HEK293 (cell line): ENCODE results near the gene PRPF31.

Experiments used
- CTCF ChIA-PET: fragments of 350-600 bp; formaldehyde crosslinking; extraction: SDS; loops from one replicate; lab custom pipeline; 2021; ENCODE audit warnings: antibody characterized with exemption; lab: Yijun Ruan, JAX
- POLR2A ChIA-PET: fragments of 300-600 bp; formaldehyde crosslinking; extraction: SDS; loops from one replicate; lab custom pipeline; 2020; ENCODE audit warnings: antibody characterized with exemption, inconsistent platforms; lab: Yijun Ruan, JAX
- H3K27ac ChIP-seq: fragments of 200-500 bp; sonication (Bioruptor generic); 2 replicates; pipeline ENCODE4 v1.5.1; 2014; ENCODE audit warnings: low read depth, low read length, control low read depth, inconsistent platforms; ENCODE audit errors: extremely low read depth
- H3K36me3 ChIP-seq, 2 experiments: fragments of 200-500 bp in 1 of 2; sonication (Bioruptor generic) in 1 of 2; 1 replicate in 1 of 2; 2 replicates in 1 of 2; pipeline ENCODE4 v1.5.1; 2014 to 2017; ENCODE audit warnings: inconsistent platforms in 2 of 2, low read length in 2 of 2; ENCODE audit not compliant: control insufficient read depth in 2 of 2, insufficient read depth in 1 of 2
- H3K4me1 ChIP-seq: fragments of 200-500 bp; sonication (Bioruptor generic); 2 replicates; pipeline ENCODE4 v1.5.1; 2014; ENCODE audit warnings: mild to moderate bottlenecking, low read length, inconsistent platforms; ENCODE audit not compliant: control insufficient read depth, insufficient read depth
- H3K4me3 ChIP-seq: 2 replicates; pipeline ENCODE4 v1.5.1; 2011; ENCODE audit warnings: low read depth, mild to moderate bottlenecking, control low read depth, low read length, moderate library complexity
- H3K9me3 ChIP-seq: fragments of 200-500 bp; sonication (Bioruptor generic); 2 replicates; pipeline ENCODE4 v1.5.1; 2014; ENCODE audit warnings: low read depth, low read length, inconsistent platforms; ENCODE audit not compliant: control insufficient read depth, insufficient read depth
- ATF2 ChIP-seq: fragments of 450-650 bp; formaldehyde crosslinking; IDR thresholded peaks from 2 replicates; pipeline ENCODE4 v1.5.1; 2016; ENCODE audit warnings: missing biosample characterization, missing genetic modification characterization, low read depth
- BCL11B ChIP-seq: fragments of 450-650 bp; formaldehyde crosslinking; IDR thresholded peaks from 2 replicates; pipeline ENCODE4 v1.5.1; 2016; ENCODE audit warnings: low read depth, missing biosample characterization, missing genetic modification characterization
- EGR2 ChIP-seq: fragments of 450-650 bp; formaldehyde crosslinking; IDR thresholded peaks from 2 replicates; pipeline ENCODE4 v1.5.1; 2016; ENCODE audit warnings: low read depth, missing biosample characterization, missing genetic modification characterization
- HOXA7 ChIP-seq: sonication (generic); formaldehyde crosslinking; IDR thresholded peaks from 2 replicates; pipeline ENCODE4 v1.8.1; 2022; ENCODE audit warnings: missing genetic modification reagents, borderline replicate concordance
- HOXD13 ChIP-seq: sonication (generic); formaldehyde crosslinking; IDR thresholded peaks from 2 replicates; pipeline ENCODE4 v1.8.0; 2022; ENCODE audit warnings: missing genetic modification reagents, borderline replicate concordance
- KLF10 ChIP-seq: fragments of 450-650 bp; IDR thresholded peaks from 2 replicates; pipeline ENCODE4 v1.5.1; 2018; ENCODE audit warnings: missing biosample characterization, mild to moderate bottlenecking, missing genetic modification characterization
- KLF7 ChIP-seq: fragments of 450-650 bp; formaldehyde crosslinking; IDR thresholded peaks from 2 replicates; pipeline ENCODE4 v1.5.1; 2016; ENCODE audit warnings: missing biosample characterization, missing genetic modification characterization, borderline replicate concordance
- MYNN ChIP-seq: fragments of 450-650 bp; formaldehyde crosslinking; IDR thresholded peaks from 2 replicates; pipeline ENCODE4 v1.5.1; 2016; ENCODE audit warnings: missing biosample characterization, missing genetic modification characterization, borderline replicate concordance
- TCF7L2 ChIP-seq: IDR thresholded peaks from 2 replicates; pipeline ENCODE4 v1.6.1; 2011; ENCODE audit warnings: low read depth, mild to moderate bottlenecking, inconsistent platforms, low read length, moderate library complexity, borderline replicate concordance
- ZBTB17 ChIP-seq: fragments of 450-650 bp; formaldehyde crosslinking; IDR thresholded peaks from 2 replicates; pipeline ENCODE4 v1.5.1; 2016; ENCODE audit warnings: missing biosample characterization, missing genetic modification characterization
- ZBTB20 ChIP-seq: fragments of 450-650 bp; formaldehyde crosslinking; IDR thresholded peaks from 2 replicates; pipeline ENCODE4 v1.5.1; 2016; ENCODE audit warnings: missing biosample characterization, missing genetic modification characterization
- ZFHX2 ChIP-seq: fragments of 450-650 bp; formaldehyde crosslinking; conservative IDR thresholded peaks from 2 replicates; pipeline ENCODE4 v1.5.1; 2016; ENCODE audit warnings: missing biosample characterization, missing genetic modification characterization
- ZNF114 ChIP-seq: fragments of 450-650 bp; formaldehyde crosslinking; IDR thresholded peaks from 2 replicates; pipeline ENCODE4 v1.5.0; 2017; ENCODE audit warnings: missing biosample characterization, missing genetic modification characterization
- ZNF157 ChIP-seq: fragments of 450-650 bp; formaldehyde crosslinking; IDR thresholded peaks from 2 replicates; pipeline ENCODE4 v1.5.1; 2016; ENCODE audit warnings: missing biosample characterization, missing genetic modification characterization
- ZNF169 ChIP-seq: fragments of 450-650 bp; formaldehyde crosslinking; IDR thresholded peaks from 2 replicates; pipeline ENCODE4 v1.5.1; 2016; ENCODE audit warnings: missing biosample characterization, missing genetic modification characterization
- ZNF175 ChIP-seq: fragments of 450-650 bp; formaldehyde crosslinking; IDR thresholded peaks from 2 replicates; pipeline ENCODE4 v1.5.1; 2016; ENCODE audit warnings: missing biosample characterization, missing genetic modification characterization
- ZNF202 ChIP-seq: fragments of 450-650 bp; formaldehyde crosslinking; IDR thresholded peaks from 2 replicates; pipeline ENCODE4 v1.5.1; 2016; ENCODE audit warnings: missing biosample characterization, missing genetic modification characterization, borderline replicate concordance
- ZNF24 ChIP-seq: fragments of 450-650 bp; formaldehyde crosslinking; IDR thresholded peaks from 2 replicates; pipeline ENCODE4 v1.5.1; 2016; ENCODE audit warnings: missing biosample characterization, missing genetic modification characterization
- ZNF248 ChIP-seq: fragments of 450-650 bp; formaldehyde crosslinking; IDR thresholded peaks from 2 replicates; pipeline ENCODE4 v1.5.1; 2017; ENCODE audit warnings: missing biosample characterization, missing genetic modification characterization
- ZNF335 ChIP-seq: fragments of 450-650 bp; formaldehyde crosslinking; conservative IDR thresholded peaks from 2 replicates; pipeline ENCODE4 v1.5.1; 2016; ENCODE audit warnings: missing biosample characterization, missing genetic modification characterization
- ZNF561 ChIP-seq: fragments of 450-650 bp; IDR thresholded peaks from 2 replicates; pipeline ENCODE4 v1.5.1; 2018; ENCODE audit warnings: missing biosample characterization, missing genetic modification characterization, borderline replicate concordance
- ZNF707 ChIP-seq: fragments of 450-650 bp; formaldehyde crosslinking; IDR thresholded peaks from 2 replicates; pipeline ENCODE4 v1.5.1; 2016; ENCODE audit warnings: missing biosample characterization, missing genetic modification characterization
- TF ChIP-seq, protein P1 (sequence below): fragments of 450-650 bp; formaldehyde crosslinking; IDR thresholded peaks from 2 replicates; pipeline ENCODE4 v1.5.1; 2017; ENCODE audit warnings: missing biosample characterization, missing genetic modification characterization
- TF ChIP-seq, protein P2 (sequence below): fragments of 450-650 bp; formaldehyde crosslinking; IDR thresholded peaks from 2 replicates; pipeline ENCODE4 v1.5.1; 2016; ENCODE audit warnings: missing biosample characterization, missing genetic modification characterization

PRPF31 gene

DNA sequence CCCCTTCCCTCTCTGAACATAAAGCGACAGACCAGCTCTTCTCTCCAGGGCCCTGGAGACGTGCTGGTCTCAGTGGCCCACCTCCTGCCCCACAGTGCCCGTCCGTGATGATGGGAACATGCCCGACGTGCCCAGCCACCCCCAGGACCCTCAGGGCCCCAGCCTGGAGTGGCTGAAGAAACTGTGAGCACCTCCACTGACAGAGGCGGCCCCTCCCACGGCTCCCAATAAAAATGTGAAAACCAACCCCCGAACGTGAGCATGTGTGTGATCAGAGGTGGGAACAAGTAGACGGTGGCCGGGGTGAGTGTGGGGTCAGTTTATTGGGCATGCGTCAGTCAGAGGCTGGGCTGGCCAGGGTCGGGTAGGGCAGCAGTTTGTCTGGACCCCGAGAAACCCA is 8.8 kb upstream of the PRPF31 start:
- peaks cover 61 to 69% of the 10 kb centered on the region in 2 experiments for H3K36me3 ChIP-seq
- TF ChIP-seq ZNF24 (no peak), ZFHX2 (tag by site-specific recombination) (peak; percentile 30; the same call in 1 of the 2 replicates), EGR2 (tag by site-specific recombination) (peak; percentile 71)
- TF ChIP-seq, all 188 proteins: peak for 2
- ChIA-PET CTCF (no interaction called here), POLR2A (interaction anchor here (2.1 kb wide), 1 partner anchor 9 kb away, joined by 12 read pairs; the partner anchor contains the start of genes PRPF31 and TFPT)
- Histone ChIP-seq H3K4me1 (peaks cover 2% of the 10 kb centered on the region; the same call in 1 of the 2 replicates), H3K27ac (no peak overlapping the region), H3K4me3 (no peak overlapping the region), H3K9me3 (no peaks in the 10 kb centered on the region)

DNA sequence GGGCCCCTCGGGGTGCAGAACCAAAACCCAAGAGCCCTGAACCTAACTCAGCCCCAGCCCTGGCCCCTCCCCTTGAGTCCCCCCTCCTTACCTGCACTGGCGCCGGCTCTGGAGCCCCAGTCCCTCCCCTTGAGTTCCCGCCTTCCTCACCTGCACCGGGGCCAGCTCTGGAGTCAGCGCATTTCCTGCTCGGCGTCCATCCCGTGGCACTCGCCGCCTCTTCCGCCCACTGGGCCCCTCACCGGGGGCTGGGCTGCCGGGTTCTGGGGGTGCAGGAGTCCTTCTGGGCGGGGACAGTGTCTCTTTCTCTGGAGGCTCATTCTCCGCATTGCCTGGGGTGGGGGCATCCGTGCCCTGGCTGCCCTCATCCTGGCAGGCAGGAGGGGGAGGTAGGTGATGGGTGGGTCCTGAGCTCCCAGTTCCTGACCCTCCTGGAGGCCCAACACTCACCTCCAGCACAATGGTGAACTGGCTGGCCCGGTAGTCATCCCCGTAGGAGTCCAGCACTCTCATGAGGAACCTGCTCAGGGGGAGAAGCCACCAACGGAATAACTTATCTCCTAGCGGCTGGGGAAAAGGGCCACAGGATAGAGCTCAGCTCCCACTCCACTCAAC is 7.6 kb upstream of the PRPF31 start:
- Histone ChIP-seq H3K36me3 (peaks cover 69 to 82% of the 10 kb centered on the region in 2 experiments), H3K4me1 (peaks cover 2% of the 10 kb centered on the region; the same call in 1 of the 2 replicates), H3K4me3 (no peak overlapping the region), H3K27ac (0 out of 2 replicates have a peak overlapping the region, but pooled peaks have one; percentile 24), H3K9me3 (no peaks in the 10 kb centered on the region)
- POLR2A ChIA-PET = interaction anchor here (1.7 to 2.1 kb wide), 2 partner anchors 8 to 29 kb away, joined by 5 to 12 read pairs; partner anchors contain the start of genes CNOT3, PRPF31 and TFPT
- CTCF ChIA-PET = interaction anchor here (0.5 to 0.6 kb wide), 2 partner anchors 254 to 298 kb away, joined by 4 to 7 read pairs; no protein-coding TSS in a partner anchor
- TF ChIP-seq ZNF561 = no peak
- TF ChIP-seq EGR2 (tag by site-specific recombination) = peak; percentile 25; the same call in 1 of the 2 replicates

DNA sequence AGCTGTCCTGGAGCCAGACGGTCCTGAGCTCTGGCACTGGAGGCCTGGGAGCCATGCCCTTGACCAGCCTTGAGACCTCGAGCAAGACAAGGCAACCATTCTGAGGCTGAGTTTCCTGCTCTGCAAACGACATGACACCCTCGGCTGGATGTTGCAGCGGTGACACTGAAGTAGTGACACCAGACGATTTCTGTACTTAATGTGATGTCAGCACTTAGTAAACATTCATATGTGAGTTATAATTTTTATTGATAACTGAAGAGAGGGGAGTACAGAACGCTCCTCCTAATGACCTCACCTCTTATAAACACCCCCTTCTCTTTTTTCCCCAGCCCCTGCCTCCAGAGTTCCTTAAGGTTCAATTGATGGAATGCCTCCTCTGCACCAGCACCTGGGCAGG is 7.1 kb upstream of the PRPF31 start:
- TF ChIP-seq BCL11B (tag by site-specific recombination) (no peak), ZNF335 (no peak), ZNF248 (tag by site-specific recombination) (no peak), ZNF157 (tag by site-specific recombination) (no peak), ZNF707 (no peak), ZNF114 (tag by site-specific recombination) (no peak), ZNF175 (tag by site-specific recombination) (no peak), ATF2 (no peak), HOXA7 (CRISPR knock-in tag) (no peak), ZBTB17 (tag by site-specific recombination) (no peak), KLF7 (tag by site-specific recombination) (no peak), KLF10 (no peak), ZBTB20 (tag by site-specific recombination) (no peak), MYNN (tag by site-specific recombination) (no peak), TCF7L2 (no peak), HOXD13 (CRISPR knock-in tag) (no peak), ZNF202 (tag by site-specific recombination) (no peak), ZNF169 (tag by site-specific recombination) (no peak)
- TF ChIP-seq, protein P1, sequence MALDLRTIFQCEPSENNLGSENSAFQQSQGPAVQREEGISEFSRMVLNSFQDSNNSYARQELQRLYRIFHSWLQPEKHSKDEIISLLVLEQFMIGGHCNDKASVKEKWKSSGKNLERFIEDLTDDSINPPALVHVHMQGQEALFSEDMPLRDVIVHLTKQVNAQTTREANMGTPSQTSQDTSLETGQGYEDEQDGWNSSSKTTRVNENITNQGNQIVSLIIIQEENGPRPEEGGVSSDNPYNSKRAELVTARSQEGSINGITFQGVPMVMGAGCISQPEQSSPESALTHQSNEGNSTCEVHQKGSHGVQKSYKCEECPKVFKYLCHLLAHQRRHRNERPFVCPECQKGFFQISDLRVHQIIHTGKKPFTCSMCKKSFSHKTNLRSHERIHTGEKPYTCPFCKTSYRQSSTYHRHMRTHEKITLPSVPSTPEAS (tag by site-specific recombination) = no peak
- TF ChIP-seq, protein P2, sequence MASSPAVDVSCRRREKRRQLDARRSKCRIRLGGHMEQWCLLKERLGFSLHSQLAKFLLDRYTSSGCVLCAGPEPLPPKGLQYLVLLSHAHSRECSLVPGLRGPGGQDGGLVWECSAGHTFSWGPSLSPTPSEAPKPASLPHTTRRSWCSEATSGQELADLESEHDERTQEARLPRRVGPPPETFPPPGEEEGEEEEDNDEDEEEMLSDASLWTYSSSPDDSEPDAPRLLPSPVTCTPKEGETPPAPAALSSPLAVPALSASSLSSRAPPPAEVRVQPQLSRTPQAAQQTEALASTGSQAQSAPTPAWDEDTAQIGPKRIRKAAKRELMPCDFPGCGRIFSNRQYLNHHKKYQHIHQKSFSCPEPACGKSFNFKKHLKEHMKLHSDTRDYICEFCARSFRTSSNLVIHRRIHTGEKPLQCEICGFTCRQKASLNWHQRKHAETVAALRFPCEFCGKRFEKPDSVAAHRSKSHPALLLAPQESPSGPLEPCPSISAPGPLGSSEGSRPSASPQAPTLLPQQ = no peak
- TF ChIP-seq, all 188 proteins: peak for 0
- peaks cover 75 to 82% of the 10 kb centered on the region in 2 experiments for H3K36me3 ChIP-seq
- CTCF ChIA-PET = interaction anchor here (0.5 kb wide), 1 partner anchor 255 kb away, joined by 7 read pairs; no protein-coding TSS in a partner anchor

More for the DNA sequence above, 7.1 kb upstream of the PRPF31 start:
- POLR2A ChIA-PET = interaction anchor here (1.7 kb wide), 1 partner anchor 29 kb away, joined by 5 read pairs; the partner anchor contains the start of gene CNOT3
- Histone ChIP-seq H3K27ac (no peak overlapping the region), H3K4me3 (no peak overlapping the region), H3K9me3 (no peaks in the 10 kb centered on the region), H3K4me1 (peaks cover 2% of the 10 kb centered on the region; the same call in 1 of the 2 replicates)
